HG02973 (cell line): ENCODE results near the gene BDP1.
"Not testable (repeated sequence)": the region's sequence is repeated elsewhere in the genome, so short reads cannot be mapped to it uniquely, and the experiment has no call there.

Source experiments
- ATAC-seq: cut with Tn5 transposase; IDR thresholded peaks from one replicate; pipeline ENCODE4 v1.9.1; 2021; ENCODE audit warnings: moderate library complexity; ENCODE audit not compliant: unreplicated experiment

Gene BDP1

DNA sequence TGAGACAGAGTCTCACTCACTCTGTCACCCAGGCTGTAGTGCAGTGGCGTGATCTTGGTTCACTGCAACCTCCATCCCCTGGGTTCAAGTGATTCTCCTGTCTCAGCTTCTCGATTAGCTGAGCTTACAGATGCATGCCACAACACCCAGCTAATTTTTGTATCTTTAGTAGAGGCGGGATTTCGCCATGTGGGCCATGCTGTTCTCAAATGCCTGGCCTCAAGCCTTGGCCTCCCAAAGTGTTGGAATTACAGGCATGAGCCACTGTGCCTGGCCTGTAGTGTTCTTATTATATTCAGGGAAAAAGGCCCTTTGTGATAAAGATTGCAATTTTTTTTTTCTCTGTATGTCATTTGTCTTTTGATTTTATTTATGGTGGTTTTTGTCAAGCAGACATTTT, 107.7 kb downstream of the BDP1 start:
- ATAC-seq: no peak

DNA sequence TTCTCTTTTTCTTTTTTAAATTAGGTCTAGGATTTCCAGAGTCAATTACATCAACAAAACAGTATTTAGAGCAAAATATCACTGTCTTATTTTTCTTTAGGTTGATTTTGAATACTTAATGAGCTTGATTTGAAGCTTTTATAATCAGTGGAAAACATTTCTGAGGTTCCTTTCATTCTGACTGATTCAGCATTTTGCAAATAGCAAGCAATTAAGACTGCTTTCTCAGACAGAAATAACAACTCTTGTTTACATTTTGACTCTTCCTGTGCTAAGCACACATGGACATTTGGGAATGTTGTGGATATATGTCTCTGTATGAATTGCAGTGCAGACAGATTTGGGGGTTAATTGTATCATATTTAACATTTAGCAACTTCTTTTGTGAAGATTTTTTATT, 109.4 kb downstream of the BDP1 start:
- no peak for ATAC-seq

DNA sequence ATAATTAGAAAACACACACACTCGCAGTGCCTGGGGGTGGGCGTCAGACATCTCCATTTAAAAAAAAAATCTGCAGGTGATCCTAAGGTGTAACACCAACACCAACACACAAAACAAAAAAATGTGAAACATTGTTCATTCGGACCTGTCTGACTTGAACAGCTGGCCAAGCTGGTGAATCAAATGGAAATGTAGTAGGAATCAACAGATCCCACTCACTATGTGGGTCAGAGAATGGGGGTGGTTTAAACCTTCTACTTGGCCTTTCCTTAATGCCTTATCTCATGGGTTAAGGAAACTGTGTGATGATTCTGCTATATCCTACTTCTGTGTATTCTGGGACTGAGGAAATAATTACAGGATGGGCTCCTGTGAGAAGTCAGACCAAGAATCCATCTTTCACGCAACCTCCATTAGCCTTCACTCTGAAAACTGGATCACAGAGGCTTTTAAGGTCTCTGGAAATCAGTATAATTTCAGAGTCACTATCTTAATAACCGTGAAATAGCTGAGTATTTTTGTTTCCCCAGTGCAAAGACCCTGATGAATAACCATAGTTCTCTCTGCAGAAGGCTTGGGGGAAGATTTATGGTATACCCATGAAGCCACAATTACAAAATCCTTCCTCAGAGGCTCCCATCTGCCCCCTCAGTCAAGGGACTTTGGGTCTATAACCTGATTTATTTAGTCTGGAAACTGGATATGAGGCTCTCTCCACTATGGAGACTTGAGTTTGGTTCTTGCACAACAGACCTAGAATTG, 114.5 kb downstream of the BDP1 start:
- no peak for ATAC-seq

DNA sequence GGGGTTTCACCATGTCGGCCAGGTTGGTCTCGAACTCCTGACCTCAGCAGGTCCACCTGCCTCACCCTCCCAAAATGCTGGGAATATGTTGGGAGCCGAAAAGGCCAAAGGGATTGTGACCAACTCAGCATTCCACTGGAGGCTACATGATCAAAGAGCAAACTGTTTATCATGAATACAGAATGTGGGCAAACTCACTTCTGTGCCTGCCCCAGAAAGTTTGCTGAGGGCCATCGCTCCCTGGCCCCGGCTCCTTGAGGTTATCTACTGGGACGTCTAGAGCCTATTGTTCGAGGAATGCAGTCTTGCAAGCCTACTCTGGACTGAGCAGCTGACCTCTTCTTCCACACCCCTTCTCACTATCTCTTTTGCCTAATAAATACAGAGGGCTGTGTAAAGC, 116.4 kb downstream of the BDP1 start:
- ATAC-seq: not testable (repeated sequence)

DNA sequence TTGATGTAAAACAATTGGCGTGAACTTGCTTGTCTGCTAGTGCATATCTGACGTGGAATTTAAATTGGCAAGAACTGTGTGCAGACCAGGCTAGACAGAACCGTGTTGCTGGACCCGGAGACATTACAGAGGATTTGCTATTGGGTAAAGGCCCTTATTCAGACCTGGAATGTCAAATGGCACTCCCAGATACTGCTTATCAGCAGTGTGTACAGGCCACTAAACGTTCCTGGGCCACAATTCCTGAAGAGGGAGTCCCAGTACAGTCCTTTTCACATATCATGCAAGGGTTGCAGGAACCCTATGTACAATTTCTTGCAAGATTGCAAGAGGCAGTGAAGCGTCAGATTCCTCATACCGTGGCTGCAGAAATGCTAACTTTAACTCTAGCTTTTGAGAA, 118.1 kb downstream of the BDP1 start:
- no peak for ATAC-seq

DNA sequence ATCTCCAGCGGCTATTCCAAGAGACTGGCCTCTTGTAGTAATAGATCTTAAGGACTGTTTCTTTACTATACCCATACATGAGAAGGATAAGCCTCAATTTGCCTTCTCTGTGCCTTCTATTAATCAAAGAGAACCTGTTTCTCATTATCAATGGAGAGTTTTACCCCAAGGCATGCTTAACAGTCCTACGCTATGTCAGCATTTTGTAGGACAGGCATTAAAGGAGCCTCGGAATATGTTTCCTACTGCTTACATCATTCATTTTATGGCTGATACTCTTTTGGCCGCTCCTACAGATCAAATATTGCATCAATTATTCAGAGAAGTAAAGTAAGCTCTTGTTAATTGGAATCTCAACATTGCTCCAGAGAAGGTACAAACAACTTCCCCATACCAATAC, 120.1 kb downstream of the BDP1 start:
- ATAC-seq: not testable (repeated sequence)

DNA sequence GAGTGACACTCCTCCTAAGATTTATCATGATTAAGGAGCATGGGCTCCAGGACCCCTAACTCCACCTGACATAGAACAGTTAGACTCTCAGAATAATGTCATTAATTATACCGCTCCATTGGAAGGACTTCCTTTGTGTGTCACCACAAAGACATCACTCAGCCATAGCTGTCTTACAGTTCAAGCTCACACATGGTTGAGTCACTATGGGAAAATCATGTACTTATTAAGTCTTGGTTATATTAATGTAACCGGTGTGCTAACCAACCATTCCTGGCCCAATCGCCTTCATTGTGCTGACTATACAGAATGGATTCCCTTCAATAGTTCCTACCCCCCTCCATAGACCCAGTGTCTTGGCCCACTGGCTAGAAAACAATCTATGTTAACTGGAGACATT, 120.8 kb downstream of the BDP1 start:
- no peak for ATAC-seq

DNA sequence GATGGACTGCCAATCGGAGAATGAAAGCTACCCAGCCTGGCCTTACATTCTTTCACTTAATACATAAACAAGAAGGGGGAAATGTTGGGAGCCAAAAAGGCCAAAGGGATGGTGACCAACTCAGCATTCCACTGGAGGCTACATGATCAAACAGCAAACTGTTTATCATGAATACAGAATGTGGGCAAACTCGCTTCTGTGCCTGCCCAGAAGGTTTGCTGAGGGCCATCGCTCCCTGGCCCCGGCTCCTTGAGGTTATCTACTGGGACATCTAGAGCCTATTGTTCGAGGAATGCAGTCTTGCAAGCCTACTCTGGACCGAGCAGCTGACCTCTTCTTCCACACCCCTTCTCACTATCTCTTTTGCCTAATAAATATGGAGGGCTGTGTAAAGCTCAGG, 122.4 kb downstream of the BDP1 start:
- ATAC-seq: not testable (repeated sequence)

DNA sequence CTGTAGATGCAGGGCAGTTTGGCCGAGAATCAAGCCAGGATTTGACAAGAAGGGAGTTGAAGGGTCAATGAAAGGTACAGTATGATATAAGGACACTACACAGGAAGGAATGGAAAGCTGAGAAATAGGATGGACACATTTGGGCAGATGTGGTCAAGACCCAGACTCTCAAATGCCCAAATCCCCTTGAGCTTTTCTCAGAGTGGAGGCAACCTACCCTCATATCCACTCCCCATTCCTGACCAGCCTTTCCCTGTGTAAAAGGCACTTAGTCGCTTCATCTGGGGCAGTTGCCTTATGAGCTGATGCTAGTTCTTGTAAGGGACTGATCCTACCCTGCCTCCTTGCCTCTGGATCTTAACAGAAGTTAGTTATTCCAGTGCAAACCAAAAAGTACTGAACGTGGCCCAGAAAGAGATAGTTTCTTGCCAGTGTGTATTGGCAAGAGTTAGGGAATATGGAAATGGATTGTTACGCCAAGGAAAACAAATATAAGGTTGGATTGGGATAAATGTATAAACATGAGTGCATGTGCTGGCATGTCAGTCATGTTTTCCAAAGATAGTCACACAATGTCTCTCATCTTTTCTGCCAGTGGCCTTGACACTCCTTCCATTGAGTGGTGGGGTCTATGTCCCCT, 127.6 kb downstream of the BDP1 start:
- no peak for ATAC-seq

DNA sequence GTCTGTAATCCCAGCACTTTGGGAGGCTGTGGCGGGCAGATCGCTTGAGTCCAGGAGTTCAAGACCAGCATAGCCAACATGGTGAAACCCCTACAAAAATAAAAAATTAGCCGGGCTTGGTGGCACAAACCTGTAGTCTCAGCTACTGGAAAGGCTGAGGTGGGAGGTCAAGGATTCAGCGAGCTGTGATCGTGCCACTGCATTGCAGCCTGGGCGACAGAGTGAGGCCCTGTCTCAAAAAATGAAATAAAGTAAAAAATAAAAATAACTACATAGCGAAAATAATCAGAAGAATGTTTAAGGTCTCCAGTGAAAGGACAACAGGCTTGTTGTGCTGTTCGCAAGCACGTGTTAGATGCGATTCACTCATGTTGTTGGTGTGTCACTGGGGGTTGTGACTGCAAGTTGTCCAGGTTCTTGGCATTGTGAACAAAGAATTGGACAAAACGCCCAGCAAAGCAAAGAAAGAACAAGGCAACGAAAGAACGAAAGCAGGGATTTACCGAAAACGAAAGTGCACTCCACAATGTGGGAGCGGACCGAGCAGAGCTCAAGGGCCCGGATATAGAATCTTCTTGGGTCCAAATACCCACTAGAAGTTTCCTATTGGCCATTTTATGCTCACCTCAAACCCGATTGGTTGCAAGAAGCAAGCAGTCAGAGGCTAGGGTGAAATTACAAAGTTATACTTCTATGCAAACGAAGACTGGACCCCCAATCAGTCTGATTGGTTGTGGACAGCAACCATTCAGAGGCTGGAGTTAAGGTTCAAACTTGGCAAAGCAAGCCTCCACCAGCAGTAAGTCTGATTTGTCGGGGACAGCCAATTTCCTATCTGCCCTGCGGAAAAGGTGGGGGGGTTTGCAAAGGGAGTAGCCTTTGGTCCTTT, 130.8 kb downstream of the BDP1 start:
- ATAC-seq: no peak

DNA sequence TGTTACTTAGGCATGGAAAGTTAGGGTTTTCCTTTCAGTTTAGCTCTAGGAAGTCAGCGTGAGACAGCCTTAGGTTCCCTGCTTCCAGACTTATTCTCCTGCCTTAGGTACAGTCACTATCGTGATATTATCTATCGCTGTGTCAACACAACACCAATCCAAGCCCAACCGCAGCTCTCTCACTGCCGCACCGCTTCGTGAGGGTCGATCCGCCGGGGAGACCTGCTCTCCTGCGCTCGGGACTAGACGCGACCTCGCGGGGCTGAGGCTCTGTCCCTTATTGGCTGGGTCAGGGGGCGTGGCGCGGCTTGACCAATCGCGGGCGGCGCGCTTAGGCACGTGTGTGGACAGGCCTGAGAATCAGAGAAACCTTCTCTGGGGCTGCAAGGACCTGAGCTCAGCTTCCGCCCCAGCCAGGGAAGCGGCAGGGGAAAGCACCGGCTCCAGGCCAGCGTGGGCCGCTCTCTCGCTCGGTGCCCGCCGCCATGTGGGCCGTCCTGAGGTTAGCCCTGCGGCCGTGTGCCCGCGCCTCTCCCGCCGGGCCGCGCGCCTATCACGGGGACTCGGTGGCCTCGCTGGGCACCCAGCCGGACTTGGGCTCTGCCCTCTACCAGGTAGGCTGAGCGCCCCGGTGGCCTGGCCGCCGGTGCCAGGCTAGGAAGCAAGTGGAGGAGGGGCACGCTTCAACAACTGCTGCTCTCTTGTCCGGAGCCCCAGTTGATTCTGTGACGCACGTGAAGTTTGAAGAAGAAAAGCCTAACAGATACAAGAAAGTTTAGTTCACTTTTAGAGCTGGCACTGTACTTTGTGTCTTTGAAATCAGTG, 131.7 kb downstream of the BDP1 start, which contains the start of gene MCCC2:
Gene MCCC2, plus strand, starts transcription at position 400 of the 825 bp plus-strand sequence. Its CDS starts 86 bp downstream, at position 486.
- peak; percentile 96 for ATAC-seq

DNA sequence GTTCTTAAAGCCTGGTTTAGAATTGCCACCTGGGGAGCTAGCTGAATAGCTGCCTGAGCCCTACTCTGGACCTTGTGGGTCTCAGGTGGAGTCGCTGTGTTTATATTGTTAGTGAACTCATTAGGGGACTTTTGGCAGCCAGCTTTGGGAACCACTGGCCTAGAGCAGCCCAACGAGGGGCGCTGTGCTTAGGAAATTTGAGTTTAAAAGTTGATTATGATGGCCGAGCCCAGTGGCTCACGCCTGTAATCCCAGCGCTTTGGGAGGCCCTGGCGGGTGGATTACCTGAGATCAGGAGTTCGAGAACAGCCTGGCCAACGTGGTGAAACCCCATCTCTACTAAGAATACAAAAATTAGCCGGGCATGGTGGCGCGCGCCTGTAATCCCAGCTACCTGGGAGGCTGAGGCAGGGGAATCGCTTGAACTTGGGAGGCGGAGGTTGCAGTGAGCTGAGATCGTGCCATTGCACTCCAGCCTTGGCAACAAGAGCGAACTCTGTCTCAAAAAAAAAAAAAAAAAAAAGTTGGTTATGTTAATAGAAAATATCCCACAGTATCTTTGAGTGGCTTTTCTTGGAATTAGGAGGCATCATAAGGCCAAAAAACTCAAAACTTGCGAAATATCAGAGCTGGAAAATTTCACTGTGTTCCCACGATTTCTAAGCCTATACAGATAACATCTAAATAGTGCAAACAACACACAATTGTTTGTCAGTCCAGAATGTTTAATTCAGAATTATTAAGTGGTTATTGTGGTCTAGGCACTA, 132.5 kb downstream of the BDP1 start:
- ATAC-seq: peak; percentile 4

DNA sequence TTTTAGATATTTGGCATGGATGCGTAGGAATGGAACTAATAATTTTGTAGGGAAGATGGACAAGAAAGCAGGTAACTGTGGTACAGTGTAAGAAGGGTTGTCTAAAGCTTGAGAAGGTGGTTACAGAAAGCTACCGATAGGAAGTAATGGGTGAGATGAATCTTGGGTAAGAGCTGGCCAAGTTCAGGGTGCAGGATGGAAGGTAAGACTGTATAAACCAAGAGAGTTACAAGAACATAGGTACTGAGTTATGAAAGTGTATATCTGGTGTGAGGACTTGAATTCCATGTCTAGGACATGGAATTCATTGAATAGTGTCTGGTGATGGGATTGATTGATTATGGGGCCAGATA, 133.1 kb downstream of the BDP1 start:
- no peak for ATAC-seq

DNA sequence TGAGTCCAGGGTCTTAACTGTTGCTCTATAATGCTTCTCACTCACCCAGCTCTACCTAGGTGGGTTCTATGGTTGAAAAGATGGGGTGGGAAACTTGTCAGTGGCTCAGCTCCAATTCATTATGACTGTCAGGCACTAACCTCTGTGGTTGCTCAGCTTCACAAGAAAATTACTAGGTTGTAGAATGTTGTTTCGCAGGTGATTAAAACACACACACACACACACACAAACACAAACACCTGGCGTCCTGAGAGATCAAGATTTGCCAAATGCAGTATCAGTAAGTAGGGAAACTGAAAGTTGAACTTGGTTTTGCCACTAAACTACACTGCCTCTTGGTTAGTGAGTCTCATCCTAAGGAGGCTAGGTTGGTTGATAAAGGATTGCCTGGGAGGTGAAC, 134.5 kb downstream of the BDP1 start:
- no peak for ATAC-seq

DNA sequence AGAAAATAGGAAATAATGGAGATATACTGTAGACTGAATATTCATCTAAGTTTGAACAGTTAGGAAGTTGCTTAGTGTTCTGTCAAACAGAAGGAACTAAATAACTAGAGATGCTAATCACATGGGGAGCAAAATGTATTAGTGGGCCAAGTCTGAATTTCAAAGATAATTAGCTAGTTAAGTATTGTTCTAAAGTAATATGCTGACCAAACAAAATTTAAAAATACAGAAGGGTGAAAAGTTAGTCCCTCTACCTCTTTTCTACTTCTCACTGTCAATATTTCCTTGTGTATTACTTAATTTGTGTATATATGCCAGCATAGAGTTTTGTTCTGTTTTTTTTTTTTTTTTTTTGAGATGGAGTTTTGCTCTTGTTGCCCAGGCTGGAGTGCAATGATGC, 135.6 kb downstream of the BDP1 start:
- no peak for ATAC-seq

DNA sequence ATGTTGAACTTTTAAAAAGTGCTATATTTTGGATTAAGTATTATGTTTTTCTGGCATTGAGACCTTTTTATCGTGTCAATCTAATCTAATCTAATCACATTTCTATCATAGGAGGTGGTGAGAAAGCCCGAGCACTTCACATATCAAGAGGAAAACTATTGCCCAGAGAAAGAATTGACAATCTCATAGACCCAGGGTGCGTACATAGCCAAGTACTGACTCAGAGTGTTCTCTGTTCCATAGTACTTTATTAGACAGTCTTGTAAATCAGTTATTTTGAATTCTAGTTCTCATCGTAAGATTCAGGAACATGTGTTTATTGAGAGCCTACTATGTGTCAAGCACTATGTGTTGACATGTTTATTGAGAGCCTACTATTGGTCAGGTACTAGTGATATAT, 140.7 kb downstream of the BDP1 start:
- no peak for ATAC-seq

DNA sequence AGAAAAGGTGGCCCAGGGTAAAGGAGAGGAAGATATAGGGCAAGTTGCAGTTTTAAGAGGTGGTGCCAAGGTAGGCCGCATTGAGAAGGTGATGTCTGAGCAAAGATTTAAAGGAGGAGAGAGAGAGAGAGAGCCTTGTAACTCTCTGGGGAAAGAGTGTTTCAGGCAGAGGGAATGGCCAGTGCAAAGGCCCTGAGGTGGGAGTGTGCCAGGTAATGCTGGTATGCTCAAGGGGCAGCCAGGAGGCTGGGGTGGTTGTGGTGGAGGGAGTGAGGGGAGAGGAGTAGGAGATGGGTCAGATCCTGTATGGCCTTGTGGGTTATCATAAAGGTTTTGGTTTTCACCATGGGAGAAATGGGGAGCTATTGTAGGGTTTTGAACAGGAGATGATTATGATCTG, 141.6 kb downstream of the BDP1 start:
- ATAC-seq: no peak

DNA sequence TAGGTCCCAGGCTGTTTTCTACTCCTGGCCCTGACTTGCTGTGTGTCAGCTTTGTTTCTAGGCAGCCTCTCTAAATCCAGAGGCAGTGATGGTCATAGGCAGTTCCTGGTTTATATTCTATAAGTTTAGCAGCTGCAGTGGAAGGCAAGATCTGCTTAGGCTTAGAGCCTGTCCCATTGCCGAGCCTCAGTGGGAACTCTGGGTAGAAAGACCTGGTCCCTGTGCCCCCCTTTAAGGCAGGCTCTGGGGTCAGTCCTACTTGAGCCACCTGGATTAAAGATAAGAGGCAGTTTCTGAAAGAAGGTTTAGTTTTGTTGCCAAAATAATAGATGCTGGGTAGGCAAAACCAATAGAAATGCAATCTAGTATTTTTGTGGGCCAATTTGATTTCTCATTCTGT, 145.3 kb downstream of the BDP1 start:
- ATAC-seq: no peak

DNA sequence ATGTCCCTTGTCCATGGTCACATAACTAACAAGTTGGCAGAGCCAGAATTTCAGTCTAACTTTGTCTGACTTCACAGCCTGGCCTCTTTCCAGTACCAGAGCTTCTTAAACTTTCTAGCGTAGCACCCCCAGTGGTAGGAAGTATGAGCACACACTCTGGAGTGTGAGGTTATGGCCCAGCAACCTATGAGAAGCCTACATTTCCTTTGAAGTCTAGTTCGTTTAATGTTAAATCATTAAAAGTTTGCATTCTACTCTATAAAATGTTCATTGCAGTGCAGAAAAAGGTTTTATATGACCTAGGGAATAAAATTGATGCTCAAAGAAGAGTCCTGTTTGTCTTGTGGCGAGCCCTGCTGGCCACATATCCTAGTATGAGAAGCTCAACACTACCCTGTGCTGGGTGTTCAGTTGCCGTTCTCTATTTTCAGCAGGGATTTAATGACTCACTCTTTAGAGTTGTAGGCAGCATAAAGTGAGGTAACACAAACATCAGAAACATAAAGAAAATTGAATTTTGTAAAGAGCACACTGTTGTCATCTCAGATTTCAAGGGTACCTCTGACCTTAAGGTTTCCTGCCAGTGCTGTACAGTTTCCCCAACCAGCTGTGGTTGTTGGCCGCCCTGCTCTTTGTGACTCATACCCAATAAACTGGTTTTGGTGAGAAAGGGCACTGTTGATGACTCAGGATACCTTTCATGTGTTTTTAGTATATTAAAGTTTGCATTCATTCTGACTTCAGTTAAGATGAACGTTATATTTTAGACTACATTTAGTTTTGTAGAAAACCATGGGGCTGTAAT, 146.0 kb downstream of the BDP1 start:
- peak; percentile 91 for ATAC-seq
